Lower leg skin (tissue), 4 donors: Measurements from ENCODE around the gene BTNL9. TPM values are rescaled to one million over a fixed set of nuclear protein-coding genes. Genes with fewer than 3 reads are reported as not detected.
A peak's percentile ranks its signal among the peaks of the same experiment; 100 is the strongest.
"Not testable (repeated sequence)": the region's sequence is repeated elsewhere in the genome, so short reads cannot be mapped to it uniquely, and the experiment has no call there.

ENCODE experiments used
- DNase-seq, 2 donors: peaks; one replicate each; pipeline ENCODE4 v3.0.0-alpha.2; 2019; ENCODE audit warnings: low spot score in 2 of 2
- H3K4me3 ChIP-seq: fragments of 200-600 bp; sonication (generic); 2 replicates; pipeline ENCODE4 v1.5.1; 2017; ENCODE audit warnings: mild to moderate bottlenecking, low read depth; ENCODE audit not compliant: poor library complexity, severe bottlenecking
- CTCF ChIP-seq, 3 donors: fragments of 450-650 bp; IDR thresholded peaks; one replicate each; pipeline ENCODE4 v1.5.1; 2016; ENCODE audit warnings: antibody characterized with exemption in 3 of 3, mild to moderate bottlenecking in 3 of 3, moderate library complexity in 2 of 3
- POLR2A ChIP-seq, 2 donors: fragments of 450-650 bp; IDR thresholded peaks; one replicate each; pipeline ENCODE4 v1.6.1; 2016 to 2017; ENCODE audit warnings: antibody characterized with exemption in 2 of 2, mild to moderate bottlenecking in 1 of 2, moderate library complexity in 1 of 2
- WGBS, 2 donors: methylation state at CpG; one replicate each; pipeline ENCODE4 v1.1.5; 2018; 5-methylcytosine and 5-hydroxymethylcytosine counted together
- intact Hi-C: fragments of 100-400 bp; cut with DNase I; formaldehyde crosslinking; loops from one replicate; pipeline ENCODE4 v1.15.0; 2023; ENCODE audit warnings: low total_unique reads
- total RNA-seq, 4 donors: library from RNA; depleted of rRNA; stranded (reverse); fragments of >200 nt; gene quantifications; one replicate each; pipeline ENCODE4 v1.1.0, GENCODE V29; 2016

BTNL9 gene
- total RNA-seq, 4 donors from 2014 or later, result 11.7 to 26.6 (median 16.2) TPM

- 53 to 62% methylated on average over 11 of the region's 11 CpGs for WGBS, 2 donors
- H3K4me3 ChIP-seq, result no peak overlapping the region
- peak in 1 of 2 donors; percentile 82 for DNase-seq
- intact Hi-C loops, result no loop called here
- no peak for TF ChIP-seq POLR2A (IDR thresholded peaks at IDR 0.05)
Observed at GRCh38 chr5:181044662-181045305, 4.7 kb downstream of the BTNL9 start.

GRCh38 chr5:181045316-181045715 is 5.2 kb downstream of the BTNL9 start:
- intact Hi-C loops, result no loop called here
- no peak for TF ChIP-seq CTCF (IDR thresholded peaks at IDR 0.05)
- no peak for TF ChIP-seq POLR2A (IDR thresholded peaks at IDR 0.05)
- no peak for DNase-seq
- no peak overlapping the region for H3K4me3 ChIP-seq
- 48 to 51% methylated on average over 10 of the region's 10 CpGs for WGBS, 2 donors

- intact Hi-C loops, H3K4me3 ChIP-seq: not testable (repeated sequence)
- DNase-seq, result peak in 1 of 2 donors; percentile 67
- 26 to 72% methylated on average over 1 of the region's 1 CpG for WGBS, 2 donors
Observed at GRCh38 chr5:181045857-181046256, 5.8 kb downstream of the BTNL9 start.

GRCh38 chr5:181047288-181047687 is 7.2 kb downstream of the BTNL9 start:
- TF ChIP-seq POLR2A (IDR thresholded peaks at IDR 0.05), result no peak
- TF ChIP-seq CTCF (IDR thresholded peaks at IDR 0.05), result no peak
- 78 to 93% methylated on average over 2 of the region's 2 CpGs for WGBS, 2 donors
- DNase-seq, result no peak
- no peak overlapping the region for H3K4me3 ChIP-seq
- intact Hi-C loops, result no loop called here

- 92 to 93% methylated on average over 13 to 15 of the region's 15 CpGs for WGBS, 2 donors
- no peak for TF ChIP-seq CTCF (IDR thresholded peaks at IDR 0.05)
- no peak for TF ChIP-seq POLR2A (IDR thresholded peaks at IDR 0.05)
- peak in 1 of 2 donors; percentile 59 for DNase-seq
- intact Hi-C loops, result no loop called here
- H3K4me3 ChIP-seq, result no peak overlapping the region
Observed at GRCh38 chr5:181047921-181048320, 7.9 kb downstream of the BTNL9 start.

- intact Hi-C loops, result no loop called here
- peak in 1 of 2 donors; percentile 60 for DNase-seq
- no peak for TF ChIP-seq CTCF (IDR thresholded peaks at IDR 0.05)
- no peak for TF ChIP-seq POLR2A (IDR thresholded peaks at IDR 0.05)
- no peak overlapping the region for H3K4me3 ChIP-seq
- WGBS, 2 donors, result 80% methylated on average over 5 of the region's 5 CpGs
Observed at GRCh38 chr5:181050016-181050415, 9.9 kb downstream of the BTNL9 start.
